Central memory CD8-positive, alpha-beta T cell (primary cell): ENCODE measurements around the gene MYL12A.

Experiments used
- ATAC-seq: fragments of 150-1000 bp; cut with Tn5 transposase; replicated peaks from 2 replicates; pipeline ENCODE4 v1.10.0; 2022; ENCODE audit warnings: mild to moderate bottlenecking, moderate FRiP score, moderate number of reproducible peaks; ENCODE audit not compliant: poor library complexity, severe bottlenecking; ENCODE audit errors: extremely low read depth
- DNase-seq, 2 donors: peaks; one replicate each; pipeline ENCODE4 v3.0.0; 2021; ENCODE audit warnings: low spot score in 2 of 2
- H3K27ac Mint-ChIP-seq: one replicate; pipeline ENCODE4 v1.8.0; 2022; ENCODE audit warnings: low read depth, mild to moderate bottlenecking, moderate library complexity, mixed read lengths
- H3K27me3 Mint-ChIP-seq: one replicate; pipeline ENCODE4 v1.8.0; 2022; ENCODE audit warnings: mixed read lengths
- H3K36me3 Mint-ChIP-seq: one replicate; pipeline ENCODE4 v1.8.0; 2022; ENCODE audit warnings: mild to moderate bottlenecking, moderate library complexity, mixed read lengths; ENCODE audit not compliant: insufficient read depth
- H3K4me1 Mint-ChIP-seq: one replicate; pipeline ENCODE4 v1.8.0; 2022; ENCODE audit warnings: mixed read lengths
- H3K4me3 Mint-ChIP-seq: one replicate; pipeline ENCODE4 v1.8.0; 2022; ENCODE audit warnings: mild to moderate bottlenecking, moderate library complexity, mixed read lengths
- H3K9me3 Mint-ChIP-seq: one replicate; pipeline ENCODE4 v1.8.0; 2022; ENCODE audit warnings: mixed read lengths

Gene MYL12A

DNA sequence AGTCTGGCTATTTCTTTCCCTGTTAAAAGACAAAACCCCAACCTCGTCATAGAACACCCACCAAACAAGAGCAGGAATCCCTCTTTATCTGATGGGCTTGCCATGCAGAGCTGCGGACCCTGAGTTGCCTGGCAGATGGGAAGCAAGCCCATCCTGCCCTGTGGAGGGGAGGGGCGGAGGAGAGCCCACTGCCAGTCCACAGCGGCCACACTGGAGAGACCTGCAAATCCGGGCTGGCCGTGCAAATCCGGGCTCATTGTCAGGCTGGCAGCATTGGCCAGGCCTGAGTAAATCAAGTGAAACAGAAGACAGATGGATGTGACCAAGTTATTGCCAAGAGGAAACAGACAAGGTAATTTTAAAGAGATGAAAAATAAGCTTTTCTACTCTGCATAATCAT, 36.3 kb downstream of the MYL12A start:
- Mint-ChIP-seq H3K36me3 (peaks cover 2% of the 10 kb centered on the region), H3K27ac (no peak overlapping the region), H3K27me3 (no peaks in the 10 kb centered on the region), H3K4me1 (no peaks in the 10 kb centered on the region), H3K4me3 (no peak overlapping the region), H3K9me3 (no peaks in the 10 kb centered on the region)
- ATAC-seq, result no peak
- DNase-seq, result no peak

- no peaks in the 10 kb centered on the region for H3K9me3 Mint-ChIP-seq
- no peaks in the 10 kb centered on the region for H3K36me3 Mint-ChIP-seq
- H3K4me1 Mint-ChIP-seq, result no peaks in the 10 kb centered on the region
- no peak for DNase-seq
- H3K4me3 Mint-ChIP-seq, result no peak overlapping the region
- no peak for ATAC-seq
- no peak overlapping the region for H3K27ac Mint-ChIP-seq
- H3K27me3 Mint-ChIP-seq, result no peaks in the 10 kb centered on the region
Measured at GRCh38 chr18:3284501-3284900, 36.9 kb downstream of the MYL12A start.

DNA sequence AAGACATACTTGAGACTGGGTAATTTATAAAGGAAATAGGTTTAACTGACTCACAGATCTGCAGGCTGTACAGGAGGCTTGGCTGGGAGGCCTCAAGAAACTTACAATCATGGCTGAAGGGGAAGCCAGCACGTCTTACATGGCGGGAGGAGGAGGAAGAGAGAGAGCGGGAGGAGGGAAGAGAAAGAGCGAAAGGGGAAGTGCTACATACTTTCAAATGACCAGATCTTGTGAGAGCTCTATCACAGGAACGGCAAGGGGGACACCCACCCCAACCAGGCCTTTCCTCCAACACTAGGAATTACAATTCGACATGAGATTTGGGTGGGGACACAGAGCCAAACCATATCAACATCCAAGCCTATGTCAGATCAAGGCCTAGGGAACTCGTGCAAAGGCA, 38.6 kb downstream of the MYL12A start:
- H3K9me3 Mint-ChIP-seq, result no peaks in the 10 kb centered on the region
- H3K36me3 Mint-ChIP-seq, result no peaks in the 10 kb centered on the region
- no peak for ATAC-seq
- peaks cover 8% of the 10 kb centered on the region for H3K27me3 Mint-ChIP-seq
- no peaks in the 10 kb centered on the region for H3K4me1 Mint-ChIP-seq
- no peak for DNase-seq
- H3K4me3 Mint-ChIP-seq, result no peak overlapping the region
- H3K27ac Mint-ChIP-seq, result no peak overlapping the region

GRCh38 chr18:3293196-3293951, 45.8 kb downstream of the MYL12A start:
- Mint-ChIP-seq H3K4me3 (no peak overlapping the region), H3K9me3 (no peaks in the 10 kb centered on the region), H3K36me3 (no peaks in the 10 kb centered on the region), H3K4me1 (peaks cover 11% of the 10 kb centered on the region), H3K27me3 (peaks cover 16% of the 10 kb centered on the region), H3K27ac (no peak overlapping the region)
- ATAC-seq (no peak), DNase-seq (no peak)

GRCh38 chr18:3294435-3295080, 47.0 kb downstream of the MYL12A start:
- Mint-ChIP-seq H3K4me1 (peaks cover 11% of the 10 kb centered on the region), H3K36me3 (no peaks in the 10 kb centered on the region), H3K4me3 (no peak overlapping the region), H3K9me3 (no peaks in the 10 kb centered on the region), H3K27ac (no peak overlapping the region), H3K27me3 (peaks cover 26% of the 10 kb centered on the region)
- no peak for DNase-seq
- no peak for ATAC-seq

- DNase-seq, result peak; percentile 86 to 89
- Mint-ChIP-seq H3K27me3 (peaks cover 38% of the 10 kb centered on the region), H3K4me3 (peak overlapping the region; percentile 94), H3K36me3 (no peaks in the 10 kb centered on the region), H3K4me1 (peaks cover 11% of the 10 kb centered on the region), H3K27ac (peak overlapping the region; percentile 76), H3K9me3 (no peaks in the 10 kb centered on the region)
- peak; percentile 99 for ATAC-seq
Measured at GRCh38 chr18:3297025-3297984, 49.7 kb downstream of the MYL12A start.

DNA sequence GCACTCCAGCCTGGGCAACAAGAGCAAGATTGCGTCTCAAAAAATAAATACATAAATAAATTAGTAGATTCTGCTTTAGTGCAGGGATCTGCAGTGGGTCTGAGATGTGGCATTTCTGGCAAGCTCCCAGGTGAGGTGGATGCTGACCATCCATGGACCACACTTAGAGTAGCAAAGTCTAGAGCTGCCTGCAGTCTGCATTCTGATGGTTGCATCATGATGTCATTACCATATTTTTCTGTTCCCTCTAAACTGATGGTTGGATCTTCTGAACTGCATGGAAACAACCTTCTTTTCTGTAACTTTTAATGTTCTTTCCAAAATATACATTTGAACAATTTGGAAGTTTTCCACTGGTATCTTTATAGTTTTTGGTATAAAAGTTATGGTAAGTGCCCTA, 57.2 kb downstream of the MYL12A start:
- H3K4me3 Mint-ChIP-seq, result no peak overlapping the region
- H3K27ac Mint-ChIP-seq, result peak overlapping the region; percentile 64
- ATAC-seq, result no peak
- H3K4me1 Mint-ChIP-seq, result peaks cover 7% of the 10 kb centered on the region
- no peaks in the 10 kb centered on the region for H3K36me3 Mint-ChIP-seq
- peaks cover 29% of the 10 kb centered on the region for H3K27me3 Mint-ChIP-seq
- DNase-seq, result no peak
- H3K9me3 Mint-ChIP-seq, result no peaks in the 10 kb centered on the region

DNA sequence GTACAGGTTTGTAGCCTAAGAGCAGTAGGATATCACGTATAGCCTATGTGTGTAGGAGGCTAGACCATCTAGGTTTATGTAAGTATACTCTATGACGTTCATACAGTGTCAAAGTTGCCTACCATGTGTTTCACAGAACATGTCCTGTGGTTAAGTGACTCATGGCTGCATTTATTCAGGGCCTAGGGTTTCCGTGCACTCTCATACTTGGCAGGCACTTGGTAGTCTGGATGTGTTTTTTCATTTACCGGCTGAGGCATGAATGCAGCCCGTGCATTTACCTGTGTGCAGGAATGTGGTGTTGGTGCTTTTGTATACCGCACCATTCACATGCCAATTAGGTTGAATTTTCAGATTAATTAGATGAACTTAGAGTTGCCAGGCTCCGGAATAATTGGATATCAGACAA, 57.8 kb downstream of the MYL12A start:
- Mint-ChIP-seq H3K27ac (peak overlapping the region; percentile 64), H3K9me3 (no peaks in the 10 kb centered on the region)
- ATAC-seq, result peak; percentile 99

More for the DNA sequence above, 57.8 kb downstream of the MYL12A start:
- H3K4me3 Mint-ChIP-seq, result no peak overlapping the region
- DNase-seq, result peak in 1 of 2 donors; percentile 33
- H3K27me3 Mint-ChIP-seq, result peaks cover 23% of the 10 kb centered on the region
- no peaks in the 10 kb centered on the region for H3K36me3 Mint-ChIP-seq
- H3K4me1 Mint-ChIP-seq, result peaks cover 7% of the 10 kb centered on the region
